Mucosa of stomach (tissue), 1 donor: Measurements from ENCODE around the gene SPATA2.
"Not testable (repeated sequence)": the region's sequence is repeated elsewhere in the genome, so short reads cannot be mapped to it uniquely, and the experiment has no call there.

ENCODE experiments used
- H3K27me3 ChIP-seq: one replicate; pipeline ENCODE4 v1.7.0; 2013; ENCODE audit warnings: mild to moderate bottlenecking, low read length; ENCODE audit not compliant: control insufficient read depth, insufficient read depth
- H3K36me3 ChIP-seq: one replicate; pipeline ENCODE4 v1.7.0; 2013; ENCODE audit warnings: low read length; ENCODE audit not compliant: control insufficient read depth, insufficient read depth
- H3K4me1 ChIP-seq: one replicate; pipeline ENCODE4 v1.7.0; 2013; ENCODE audit warnings: mild to moderate bottlenecking, low read length; ENCODE audit not compliant: control insufficient read depth, insufficient read depth
- H3K4me3 ChIP-seq: one replicate; pipeline ENCODE4 v1.7.0; 2013; ENCODE audit warnings: low read length
- H3K9ac ChIP-seq: one replicate; pipeline ENCODE4 v1.7.0; 2013; ENCODE audit warnings: mild to moderate bottlenecking, low read length, moderate library complexity
- H3K9me3 ChIP-seq: one replicate; pipeline ENCODE4 v1.7.0; 2013; ENCODE audit warnings: mild to moderate bottlenecking, low read length, moderate library complexity; ENCODE audit not compliant: control insufficient read depth
- donor health status: Pancreatic carcinoma.

SPATA2 gene

GRCh38 chr20:49867453-49868215 lies 47.7 kb downstream of the SPATA2 start:
- H3K9ac ChIP-seq, result no peak overlapping the region
- no peak overlapping the region for H3K4me3 ChIP-seq
- peaks cover 8% of the 10 kb centered on the region for H3K4me1 ChIP-seq
- H3K36me3 ChIP-seq, result no peaks in the 10 kb centered on the region
- no peaks in the 10 kb centered on the region for H3K27me3 ChIP-seq
- H3K9me3 ChIP-seq, result no peaks in the 10 kb centered on the region

DNA sequence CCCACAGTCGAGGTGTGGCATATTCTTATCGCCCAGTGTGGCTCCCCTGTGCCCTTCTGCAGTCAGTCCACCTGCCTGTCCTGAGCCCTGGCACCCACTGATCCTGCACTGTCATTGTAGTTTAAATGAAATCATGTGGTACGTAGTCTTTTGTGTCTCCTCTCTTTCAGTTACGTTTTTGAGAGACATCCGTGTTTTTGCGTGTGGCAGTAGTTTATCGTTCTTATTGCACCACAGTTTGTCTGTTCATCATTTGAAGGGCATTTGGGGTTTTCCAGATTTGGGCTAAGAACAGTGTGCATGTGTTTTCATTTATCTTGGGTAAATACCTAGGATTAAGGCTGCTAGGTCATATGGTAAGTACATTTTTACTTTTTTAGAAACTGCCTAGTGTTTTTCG lies 49.3 kb downstream of the SPATA2 start:
- Histone ChIP-seq H3K4me3 (no peak overlapping the region), H3K9me3 (no peaks in the 10 kb centered on the region), H3K9ac (no peak overlapping the region), H3K36me3 (no peaks in the 10 kb centered on the region), H3K27me3 (no peaks in the 10 kb centered on the region), H3K4me1 (peaks cover 11% of the 10 kb centered on the region)

- Histone ChIP-seq H3K9ac (no peak overlapping the region), H3K27me3 (no peaks in the 10 kb centered on the region), H3K9me3 (no peaks in the 10 kb centered on the region), H3K4me3 (no peak overlapping the region), H3K36me3 (no peaks in the 10 kb centered on the region), H3K4me1 (peaks cover 14% of the 10 kb centered on the region)
Observed at GRCh38 chr20:49865559-49865958, 49.8 kb downstream of the SPATA2 start.

DNA sequence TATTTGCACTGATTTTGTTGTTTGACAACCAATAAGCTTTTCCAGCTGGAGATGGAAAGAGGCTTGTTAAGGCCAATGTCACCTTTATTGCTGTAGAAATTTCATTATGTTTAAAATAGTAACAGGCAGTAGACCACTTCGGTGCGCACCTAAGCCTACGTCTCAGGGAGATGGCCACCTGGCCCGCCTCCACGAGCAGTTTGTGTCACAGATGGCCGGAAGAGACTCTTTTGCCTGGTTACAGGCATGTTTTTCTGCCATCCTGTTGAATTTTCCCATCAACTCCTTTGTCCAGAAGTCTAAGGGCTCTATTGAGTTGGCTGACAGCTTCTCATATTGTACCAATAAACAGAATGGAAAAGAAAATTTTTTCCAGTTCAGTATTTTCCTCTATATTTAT lies 51.7 kb downstream of the SPATA2 start:
- no peaks in the 10 kb centered on the region for H3K27me3 ChIP-seq
- no peak overlapping the region for H3K4me3 ChIP-seq
- no peaks in the 10 kb centered on the region for H3K36me3 ChIP-seq
- peaks cover 13% of the 10 kb centered on the region for H3K4me1 ChIP-seq
- no peaks in the 10 kb centered on the region for H3K9me3 ChIP-seq
- no peak overlapping the region for H3K9ac ChIP-seq

GRCh38 chr20:49862607-49863200 lies 52.6 kb downstream of the SPATA2 start:
- H3K27me3 ChIP-seq, result no peaks in the 10 kb centered on the region
- H3K36me3 ChIP-seq, result no peaks in the 10 kb centered on the region
- H3K4me1 ChIP-seq, result peaks cover 6% of the 10 kb centered on the region

DNA sequence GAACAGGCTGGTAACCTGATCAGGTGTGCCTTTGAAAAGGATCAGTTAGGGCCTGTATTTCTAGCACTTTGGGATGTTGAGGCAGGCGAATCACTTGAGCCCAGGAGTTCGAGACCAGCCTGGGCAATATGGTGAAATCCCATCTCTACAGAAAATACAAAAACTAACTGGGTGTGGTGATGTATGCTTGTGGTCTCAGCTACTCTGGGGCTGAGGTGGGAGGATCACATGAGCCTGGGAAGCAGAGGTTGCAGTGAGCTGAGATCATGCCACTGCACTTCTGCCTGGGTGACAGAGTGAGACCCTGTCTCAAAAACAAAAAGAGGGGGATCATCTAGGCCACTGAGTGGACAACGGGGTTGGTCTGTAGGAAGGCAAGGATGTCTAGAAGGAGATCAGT lies 54.1 kb downstream of the SPATA2 start:
- not testable (repeated sequence) for H3K36me3 ChIP-seq, H3K4me1 ChIP-seq, H3K9me3 ChIP-seq

More at GRCh38 chr20:49862607-49863200, 52.6 kb downstream of the SPATA2 start:
- no peaks in the 10 kb centered on the region for H3K9me3 ChIP-seq
- no peak overlapping the region for H3K4me3 ChIP-seq
- no peak overlapping the region for H3K9ac ChIP-seq

DNA sequence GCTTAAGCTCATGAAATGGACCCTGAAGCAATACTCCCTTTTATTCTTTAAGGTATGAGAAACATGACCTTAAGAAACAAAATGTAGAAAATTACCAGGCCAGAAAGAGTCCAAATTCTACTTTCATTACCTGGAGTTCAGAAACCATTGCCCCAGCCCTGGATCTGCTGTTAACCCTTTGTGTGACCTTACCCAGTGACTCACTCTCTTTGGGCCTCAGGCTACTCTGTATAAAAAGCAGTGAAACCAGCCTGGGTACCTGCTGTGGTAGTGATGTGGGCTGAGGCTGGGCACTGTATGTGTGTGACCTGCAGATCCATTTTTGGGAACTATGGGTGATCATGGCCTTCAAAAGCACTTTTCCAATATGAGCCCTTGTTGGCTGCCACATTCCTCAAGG lies 55.5 kb downstream of the SPATA2 start:
- Histone ChIP-seq H3K36me3 (no peaks in the 10 kb centered on the region), H3K9me3 (no peaks in the 10 kb centered on the region), H3K4me1 (peaks cover 6% of the 10 kb centered on the region), H3K9ac (no peak overlapping the region), H3K4me3 (no peak overlapping the region), H3K27me3 (no peaks in the 10 kb centered on the region)

More for the DNA sequence above, 54.1 kb downstream of the SPATA2 start:
- H3K27me3 ChIP-seq, H3K4me3 ChIP-seq, H3K9ac ChIP-seq: not testable (repeated sequence)

- Histone ChIP-seq H3K9me3 (no peaks in the 10 kb centered on the region), H3K4me1 (peaks cover 6% of the 10 kb centered on the region), H3K27me3 (no peaks in the 10 kb centered on the region), H3K4me3 (no peak overlapping the region), H3K9ac (no peak overlapping the region), H3K36me3 (no peaks in the 10 kb centered on the region)
Observed at GRCh38 chr20:49859011-49859410, 56.3 kb downstream of the SPATA2 start.

DNA sequence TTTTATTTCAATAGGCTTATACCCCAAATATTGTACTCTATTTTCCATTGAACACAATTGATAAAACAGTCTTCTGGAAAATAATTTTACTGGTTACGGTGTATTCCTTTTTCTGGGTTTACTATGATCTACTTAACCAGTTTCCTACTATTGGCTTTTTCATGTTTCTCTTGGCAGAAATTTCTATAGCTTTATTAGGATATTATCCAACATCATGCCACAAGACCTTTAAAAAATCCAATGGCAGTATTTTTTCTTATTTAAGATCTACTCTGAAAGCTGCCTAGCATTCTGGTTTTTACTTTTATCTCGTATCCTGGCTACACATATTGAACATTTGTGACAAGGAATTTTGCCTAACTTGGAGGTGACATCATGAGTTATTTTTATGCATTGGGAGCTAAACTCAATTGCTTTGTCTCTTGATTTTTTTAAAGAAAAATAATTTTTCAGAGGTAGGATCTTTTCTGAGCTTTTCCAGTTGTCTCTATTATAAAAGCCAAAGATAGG lies 57.2 kb downstream of the SPATA2 start:
- Histone ChIP-seq H3K36me3 (no peaks in the 10 kb centered on the region), H3K4me1 (peaks cover 6% of the 10 kb centered on the region), H3K9me3 (no peaks in the 10 kb centered on the region)

GRCh38 chr20:49856904-49857303 lies 58.4 kb downstream of the SPATA2 start:
- H3K4me3 ChIP-seq, result no peak overlapping the region
- H3K27me3 ChIP-seq, result no peaks in the 10 kb centered on the region
- H3K9ac ChIP-seq, result no peak overlapping the region
- no peaks in the 10 kb centered on the region for H3K9me3 ChIP-seq
- no peaks in the 10 kb centered on the region for H3K36me3 ChIP-seq
- peaks cover 6% of the 10 kb centered on the region for H3K4me1 ChIP-seq

More for the DNA sequence above, 57.2 kb downstream of the SPATA2 start:
- Histone ChIP-seq H3K27me3 (no peaks in the 10 kb centered on the region), H3K9ac (no peak overlapping the region), H3K4me3 (no peak overlapping the region)

GRCh38 chr20:49854190-49854875 lies 61.0 kb downstream of the SPATA2 start:
- no peaks in the 10 kb centered on the region for H3K36me3 ChIP-seq
- no peaks in the 10 kb centered on the region for H3K27me3 ChIP-seq
- no peaks in the 10 kb centered on the region for H3K9me3 ChIP-seq
- no peak overlapping the region for H3K4me3 ChIP-seq
- peaks cover 15% of the 10 kb centered on the region for H3K4me1 ChIP-seq
- H3K9ac ChIP-seq, result no peak overlapping the region

- Histone ChIP-seq H3K9ac (no peak overlapping the region), H3K9me3 (no peaks in the 10 kb centered on the region), H3K4me3 (no peak overlapping the region), H3K36me3 (peaks cover 4% of the 10 kb centered on the region), H3K4me1 (peaks cover 15% of the 10 kb centered on the region), H3K27me3 (no peaks in the 10 kb centered on the region)
Observed at GRCh38 chr20:49853640-49854039, 61.7 kb downstream of the SPATA2 start.
